ENCODE results near the gene CALR. TPM values are rescaled to one million over a fixed set of nuclear protein-coding genes. Genes with fewer than 3 reads are reported as not detected.

Gene CALR
- total and polyA plus RNA-seq, 9 of the 15 experiments (the other 6 are each of a cell fraction or from before 2014, with no cell fraction given), result 126 to 811 (median 642) TPM

GRCh38 chr19:12937927-12938778, at the start of gene CALR (continued):
- no peak for TF ChIP-seq KLF16 (IDR thresholded peaks at IDR 0.05)
- TF ChIP-seq CEBPG (CRISPR knock-in tag; IDR thresholded peaks at IDR 0.05), result 0 out of 2 replicates have a peak, but pooled peaks have one; percentile 20
- no peak for TF ChIP-seq CEBPG (tag; conservative IDR thresholded peaks at IDR 0.05 in 1 of 2, IDR thresholded peaks at IDR 0.05 in 1 of 2)
- no peak for TF ChIP-seq SMARCB1 (IDR thresholded peaks at IDR 0.05; ENCODE audit: insufficient read length, low read depth)
- peak; percentile 95 for TF ChIP-seq TFAP4 (CRISPR knock-in tag; IDR thresholded peaks at IDR 0.05; ENCODE audit: borderline replicate concordance)
- peak; percentile 67; the same call in 1 of the 2 replicates for TF ChIP-seq HLTF (IDR thresholded peaks at IDR 0.05)
- TF ChIP-seq ZFX (CRISPR knock-in tag; IDR thresholded peaks at IDR 0.05), result peak; percentile 85
- 0 out of 2 replicates have a peak, but pooled peaks have one; percentile 18 for TF ChIP-seq MECOM (CRISPR knock-in tag; IDR thresholded peaks at IDR 0.05)
- peak; percentile 75 for TF ChIP-seq LEF1 (IDR thresholded peaks at IDR 0.05)
- TF ChIP-seq ZNF253 (CRISPR knock-in tag; conservative IDR thresholded peaks at IDR 0.05), result no peak
- no peak for TF ChIP-seq CHD7 (IDR thresholded peaks at IDR 0.05; ENCODE audit: low read depth, low read length)
- TF ChIP-seq ZNF583 (CRISPR knock-in tag; IDR thresholded peaks at IDR 0.05), result 0 out of 2 replicates have a peak, but pooled peaks have one; percentile 53
- peak; percentile 99 for TF ChIP-seq HDAC2 (IDR thresholded peaks at IDR 0.05)
- no peak for TF ChIP-seq FOSL1 (tag; conservative IDR thresholded peaks at IDR 0.05)
- TF ChIP-seq CBX1 (IDR thresholded peaks at IDR 0.05; ENCODE audit: low read depth), result peak; percentile 53; the same call in 1 of the 2 replicates
- TF ChIP-seq ARID2 (IDR thresholded peaks at IDR 0.05), result no peak
